BLaER1 treated with 17β-estradiol and CSF1 and Interleukin-3, amounts not matched to agents 10 nM and 100 nM (cell line): ENCODE results near the gene P4HB.
A peak's percentile ranks its signal among the peaks of the same experiment; 100 is the strongest.

Experiments used
- H3K27ac ChIP-seq, 11 experiments: shearing (Covaris generic); formaldehyde crosslinking; 2 replicates each; pipeline ENCODE4 v1.8.1; 2022
- H3K27me3 ChIP-seq, 11 experiments: shearing (Covaris generic); formaldehyde crosslinking; 2 replicates each; pipeline ENCODE4 v1.8.1; 2022
- H3K36me3 ChIP-seq, 11 experiments: shearing (Covaris generic); formaldehyde crosslinking; 2 replicates each; pipeline ENCODE4 v1.8.1; 2022
- H3K4me1 ChIP-seq, 10 experiments: shearing (Covaris generic); formaldehyde crosslinking; 2 replicates each; pipeline ENCODE4 v1.8.1; 2022
- H3K4me2 ChIP-seq, 11 experiments: shearing (Covaris generic); formaldehyde crosslinking; 2 replicates each; pipeline ENCODE4 v1.8.1; 2022
- H3K4me3 ChIP-seq, 10 experiments: shearing (Covaris generic); formaldehyde crosslinking; 2 replicates each; pipeline ENCODE4 v1.8.1; 2022
- H3K9ac ChIP-seq, 11 experiments: shearing (Covaris generic); formaldehyde crosslinking; 2 replicates each; pipeline ENCODE4 v1.8.1; 2022
- H3K9me3 ChIP-seq, 11 experiments: shearing (Covaris generic); formaldehyde crosslinking; replicated peaks in 1 of 11; 2 replicates each; pipeline ENCODE4 v1.8.1; 2022
- H4K20me1 ChIP-seq, 11 experiments: shearing (Covaris generic); formaldehyde crosslinking; 2 replicates each; pipeline ENCODE4 v1.8.1; 2022
- Cebpa-rat ChIP-seq, 11 experiments: shearing (Covaris generic); IDR thresholded peaks; 2 replicates each; pipeline ENCODE4 v1.8.1; 2022

Gene P4HB

GRCh38 chr17:81833921-81834830, 26.2 kb downstream of the P4HB start:
- Histone ChIP-seq H3K4me3 (peak overlapping the region; percentile 72 to 96 (median 84)), H3K9ac (peak overlapping the region; percentile 86 to 97 (median 90)), H3K4me1 (peaks cover 59 to 95% (median 88%) of the 10 kb centered on the region in 10 experiments), H3K4me2 (peak overlapping the region; percentile 88 to 98 (median 93)), H3K27me3 (no peaks in the 10 kb centered on the region), H4K20me1 (peaks cover 0 to 13% (median 5%) of the 10 kb centered on the region in 11 experiments; a peak in 6 of 22 replicates), H3K36me3 (no peaks in the 10 kb centered on the region; a peak in 1 of 22 replicates), H3K9me3 (no peaks in the 10 kb centered on the region), H3K27ac (peak overlapping the region; percentile 93 to 98 (median 97); a peak in 21 of 22 replicates)
- TF ChIP-seq Cebpa-rat (IDR thresholded peaks at IDR 0.05): no peak

GRCh38 chr17:81833160-81833920, 27.0 kb downstream of the P4HB start, which contains the start of gene MCRIP1:
MCRIP1 (minus strand) TSS chr17:81833291; CDS start chr17:81824506, 8,785 bp downstream.
- peak within 1 kb of the TSS; percentile 72 to 96 (median 84) for H3K4me3 ChIP-seq
- TF ChIP-seq Cebpa-rat (IDR thresholded peaks at IDR 0.05): no peak
- H3K9me3 ChIP-seq: no peaks in the 10 kb centered on the region
- no peaks in the 10 kb centered on the region for H3K27me3 ChIP-seq
- peak within 1 kb of the TSS; percentile 91 to 98 (median 97) for H3K4me2 ChIP-seq
- H3K27ac ChIP-seq: peak within 1 kb of the TSS; percentile 93 to 98 (median 97)
- peak within 1 kb of the TSS; percentile 86 to 97 (median 90) for H3K9ac ChIP-seq
- H3K36me3 ChIP-seq: no peaks in the 10 kb centered on the region; a peak in 1 of 22 replicates
- H3K4me1 ChIP-seq: peaks cover 59 to 95% (median 86%) of the 10 kb centered on the region in 10 experiments
- peaks cover 0 to 19% (median 8%) of the 10 kb centered on the region in 11 experiments; a peak in 9 of 22 replicates for H4K20me1 ChIP-seq

GRCh38 chr17:81832608-81833159, 27.7 kb downstream of the P4HB start:
- H3K4me1 ChIP-seq: peaks cover 59 to 95% (median 85%) of the 10 kb centered on the region in 10 experiments
- peak overlapping the region; percentile 90 to 98 (median 96) for H3K4me2 ChIP-seq
- H4K20me1 ChIP-seq: peaks cover 0 to 22% (median 8%) of the 10 kb centered on the region in 11 experiments; a peak in 9 of 22 replicates
- peak overlapping the region; percentile 86 to 97 (median 90) for H3K9ac ChIP-seq
- H3K4me3 ChIP-seq: peak overlapping the region; percentile 72 to 96 (median 84)
- H3K27me3 ChIP-seq: no peaks in the 10 kb centered on the region
- H3K27ac ChIP-seq: peak overlapping the region; percentile 80 to 98 (median 93)
- TF ChIP-seq Cebpa-rat (IDR thresholded peaks at IDR 0.05): no peak
- H3K36me3 ChIP-seq: no peaks in the 10 kb centered on the region; a peak in 1 of 22 replicates
- no peaks in the 10 kb centered on the region for H3K9me3 ChIP-seq

DNA sequence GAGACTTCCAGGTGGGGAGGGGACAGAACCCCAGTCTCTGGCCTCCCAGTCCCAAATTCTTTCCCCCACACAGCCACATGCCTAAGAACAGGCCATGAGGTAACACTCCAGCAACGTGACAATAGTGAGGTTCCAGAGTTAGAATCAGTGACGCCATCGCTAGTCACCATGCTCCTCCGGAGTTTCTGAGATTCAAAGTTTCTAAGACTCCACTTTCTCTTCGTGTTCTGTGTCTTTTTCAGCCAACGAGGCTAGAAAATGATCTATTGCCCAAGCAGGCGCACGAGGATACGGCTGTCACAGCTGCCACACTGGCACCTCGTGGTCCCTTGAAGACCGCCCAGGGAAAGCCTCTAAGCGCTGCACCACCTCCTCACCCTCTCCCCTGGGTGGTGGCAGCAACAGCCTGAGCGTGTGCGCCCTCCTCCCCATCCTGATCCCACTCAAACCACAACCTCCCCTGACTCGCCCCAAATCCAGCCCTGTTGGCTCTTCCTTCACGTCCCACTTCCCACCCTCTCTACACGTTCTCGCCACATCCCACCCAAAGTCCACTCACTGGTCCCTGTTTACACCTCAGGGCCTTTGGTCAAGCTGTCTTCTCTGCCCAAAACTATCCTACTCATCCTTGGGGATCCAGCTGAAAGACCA, 28.3 kb downstream of the P4HB start:
- H3K27me3 ChIP-seq: no peaks in the 10 kb centered on the region

DNA sequence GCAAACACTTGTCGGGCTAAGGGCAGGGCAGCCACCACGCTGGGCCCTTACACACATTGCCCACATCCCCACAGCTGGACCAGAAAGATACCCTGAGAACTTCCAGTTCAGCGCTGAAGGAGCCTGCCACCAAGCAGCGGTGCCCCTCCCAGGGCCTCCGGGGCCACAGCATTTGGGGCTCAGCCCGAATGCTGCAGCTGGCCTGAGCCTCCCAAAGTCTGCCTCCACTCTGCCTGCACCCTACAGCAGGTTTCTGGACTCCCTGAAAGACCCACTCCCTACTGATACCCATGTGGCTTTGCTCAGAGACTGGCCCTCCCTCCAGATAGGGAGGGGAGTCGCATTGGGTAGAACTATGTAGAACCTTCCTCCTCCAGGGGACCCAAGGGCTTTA, 28.8 kb downstream of the P4HB start:
- Histone ChIP-seq H3K9ac (peak overlapping the region; percentile 86 to 97 (median 90)), H3K27ac (peak overlapping the region; percentile 80 to 98 (median 93); a peak in 21 of 22 replicates), H3K9me3 (no peaks in the 10 kb centered on the region), H4K20me1 (peaks cover 0 to 24% (median 8%) of the 10 kb centered on the region in 11 experiments; a peak in 9 of 22 replicates), H3K4me3 (peak overlapping the region; percentile 72 to 96 (median 84)), H3K27me3 (no peaks in the 10 kb centered on the region), H3K4me2 (peak overlapping the region; percentile 90 to 98 (median 96)), H3K36me3 (no peaks in the 10 kb centered on the region; a peak in 1 of 22 replicates), H3K4me1 (peaks cover 53 to 86% (median 74%) of the 10 kb centered on the region in 10 experiments)
- TF ChIP-seq Cebpa-rat (IDR thresholded peaks at IDR 0.05): no peak

More for the DNA sequence above, 28.3 kb downstream of the P4HB start:
- H3K4me2 ChIP-seq: peak overlapping the region; percentile 90 to 98 (median 96)
- H3K27ac ChIP-seq: peak overlapping the region; percentile 80 to 98 (median 93)
- H3K4me3 ChIP-seq: peak overlapping the region; percentile 72 to 96 (median 84)
- H3K9me3 ChIP-seq: no peaks in the 10 kb centered on the region
- H3K4me1 ChIP-seq: peaks cover 53 to 92% (median 79%) of the 10 kb centered on the region in 10 experiments
- peak overlapping the region; percentile 86 to 97 (median 90) for H3K9ac ChIP-seq
- H3K36me3 ChIP-seq: no peaks in the 10 kb centered on the region; a peak in 1 of 22 replicates
- TF ChIP-seq Cebpa-rat (IDR thresholded peaks at IDR 0.05): peak in 1 of 11 experiments; percentile 52; a peak in 1 of 22 replicates
- peaks cover 0 to 24% (median 8%) of the 10 kb centered on the region in 11 experiments; a peak in 9 of 22 replicates for H4K20me1 ChIP-seq

DNA sequence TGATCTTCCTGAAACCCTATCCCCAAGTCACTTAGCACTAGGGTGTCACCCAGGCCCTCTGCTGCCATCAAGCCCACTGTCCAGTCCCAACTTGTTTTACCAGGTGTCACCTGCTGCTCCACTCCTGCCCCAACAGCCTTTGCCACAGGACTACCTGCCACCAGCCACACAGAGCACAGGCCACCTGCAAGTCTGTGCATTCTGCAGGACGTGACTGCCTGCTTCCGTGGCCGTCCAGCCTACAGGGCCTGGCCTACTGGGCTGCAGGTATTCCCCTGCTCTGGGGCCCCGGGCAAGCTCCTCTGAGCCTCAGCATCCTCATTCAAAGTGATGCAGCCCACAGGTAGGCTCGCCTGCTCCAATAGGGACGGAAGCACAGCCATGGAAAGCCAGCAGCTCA, 30.5 kb downstream of the P4HB start:
- Histone ChIP-seq H3K27ac (no peak overlapping the region), H3K4me3 (no peak overlapping the region), H3K9ac (peak overlapping the region in 3 of 11 experiments; percentile 15 to 34 (median 24); a peak in 1 of 22 replicates), H3K27me3 (no peaks in the 10 kb centered on the region), H3K36me3 (peaks cover 0 to 3% (median 0%) of the 10 kb centered on the region in 11 experiments; a peak in 3 of 22 replicates), H3K4me2 (0 out of 22 replicates have a peak overlapping the region, but pooled peaks of 1 of the 11 experiments have one; percentile 15), H3K4me1 (peaks cover 47 to 69% (median 59%) of the 10 kb centered on the region in 10 experiments), H3K9me3 (no peaks in the 10 kb centered on the region), H4K20me1 (peaks cover 0 to 40% (median 23%) of the 10 kb centered on the region in 11 experiments; a peak in 10 of 22 replicates)
- no peak for TF ChIP-seq Cebpa-rat (IDR thresholded peaks at IDR 0.05)

DNA sequence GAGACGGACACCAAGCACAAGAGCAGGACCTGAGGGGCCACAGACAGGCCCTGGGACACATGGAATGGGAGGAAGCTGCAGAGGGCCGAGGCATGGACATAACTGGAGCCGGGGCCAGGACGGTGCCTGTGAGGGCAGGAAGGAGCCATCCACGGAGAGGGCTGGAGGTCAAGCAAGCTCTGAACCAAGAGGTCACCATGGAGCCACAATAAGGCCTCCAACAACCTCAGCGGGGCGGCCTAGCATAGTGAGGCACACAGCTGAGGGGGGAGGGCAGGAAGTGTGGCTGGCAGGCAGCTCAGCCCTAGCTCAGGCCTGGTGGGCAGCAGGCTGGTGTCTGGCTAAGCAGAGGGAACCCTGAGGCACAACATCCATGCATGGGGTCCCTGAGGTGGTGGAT, 31.7 kb downstream of the P4HB start:
- Histone ChIP-seq H3K27me3 (no peaks in the 10 kb centered on the region), H3K9me3 (no peaks in the 10 kb centered on the region), H3K9ac (peak overlapping the region in 9 of 11 experiments; percentile 38 to 66 (median 61); a peak in 13 of 22 replicates), H3K36me3 (peaks cover 0 to 14% (median 5%) of the 10 kb centered on the region in 11 experiments; a peak in 6 of 22 replicates), H3K4me1 (peaks cover 35 to 57% (median 47%) of the 10 kb centered on the region in 10 experiments), H3K4me3 (no peak overlapping the region), H4K20me1 (peaks cover 0 to 43% (median 30%) of the 10 kb centered on the region in 11 experiments; a peak in 10 of 22 replicates), H3K4me2 (peak overlapping the region; percentile 48 to 81 (median 68); a peak in 21 of 22 replicates), H3K27ac (peak overlapping the region in 9 of 11 experiments; percentile 27 to 60 (median 43); a peak in 16 of 22 replicates)
- no peak for TF ChIP-seq Cebpa-rat (IDR thresholded peaks at IDR 0.05)
